Uterus (tissue), 2 donors: ENCODE measurements around the gene MAPK8IP3.

Experiments
- CTCF ChIP-seq, 4 experiments: fragments of 200-600 bp in 2 of 4; fragments of 450-650 bp in 2 of 4; sonication (generic) in 2 of 4; IDR thresholded peaks; one replicate each; pipeline ENCODE4 v1.5.1; 2016 to 2019; ENCODE audit warnings: antibody characterized with exemption in 4 of 4, mild to moderate bottlenecking in 2 of 4, moderate library complexity in 1 of 4
- POLR2A ChIP-seq, 2 donors: fragments of 450-650 bp; IDR thresholded peaks; one replicate each; pipeline ENCODE4 v1.6.1; 2016; ENCODE audit warnings: antibody characterized with exemption in 2 of 2, mild to moderate bottlenecking in 1 of 2, moderate library complexity in 1 of 2

- TF ChIP-seq POLR2A (IDR thresholded peaks at IDR 0.05) (no peak), CTCF (IDR thresholded peaks at IDR 0.05) (no peak)
Observed at GRCh38 chr16:1818204-1818872, 112.3 kb downstream of the MAPK8IP3 start.
